HG02981 (cell line): Measurements from ENCODE around the gene NUDT17.

Experiments
- ATAC-seq: cut with Tn5 transposase; IDR thresholded peaks from one replicate; pipeline ENCODE4 v1.9.1; 2021; ENCODE audit warnings: mild to moderate bottlenecking, moderate library complexity; ENCODE audit not compliant: unreplicated experiment

Gene NUDT17

GRCh38 chr1:145846201-145846612 is 777 bp downstream of the NUDT17 start:
- no peak for ATAC-seq

GRCh38 chr1:145847827-145848226 is 2.4 kb downstream of the NUDT17 start:
- no peak for ATAC-seq

GRCh38 chr1:145849356-145850160 is 4.1 kb downstream of the NUDT17 start:
- ATAC-seq: no peak

DNA sequence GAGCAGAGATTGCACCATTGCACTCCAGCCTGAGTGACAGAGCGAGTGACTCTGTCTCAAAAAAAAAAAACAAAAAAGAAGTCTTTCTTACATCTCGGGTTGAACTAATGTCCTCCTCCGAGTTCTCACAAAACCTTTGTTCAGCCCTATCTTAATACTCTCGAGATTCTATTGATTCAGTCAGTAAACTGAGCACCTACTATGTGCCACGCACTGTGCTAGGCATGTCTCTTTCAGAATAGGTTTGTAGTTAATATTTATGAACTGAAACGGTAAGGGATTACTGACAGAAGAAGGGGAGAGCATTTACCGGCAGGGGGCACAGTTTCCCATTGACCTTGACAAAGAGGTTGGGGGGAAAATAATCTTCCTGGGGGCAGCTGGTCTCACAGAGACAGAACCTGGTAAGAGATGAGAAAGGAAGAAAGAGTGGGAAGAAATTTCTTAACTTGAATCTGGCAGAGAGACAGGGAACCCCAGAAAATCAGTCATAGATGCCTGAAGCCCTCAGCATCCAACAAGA is 10.1 kb downstream of the NUDT17 start:
- ATAC-seq: no peak

DNA sequence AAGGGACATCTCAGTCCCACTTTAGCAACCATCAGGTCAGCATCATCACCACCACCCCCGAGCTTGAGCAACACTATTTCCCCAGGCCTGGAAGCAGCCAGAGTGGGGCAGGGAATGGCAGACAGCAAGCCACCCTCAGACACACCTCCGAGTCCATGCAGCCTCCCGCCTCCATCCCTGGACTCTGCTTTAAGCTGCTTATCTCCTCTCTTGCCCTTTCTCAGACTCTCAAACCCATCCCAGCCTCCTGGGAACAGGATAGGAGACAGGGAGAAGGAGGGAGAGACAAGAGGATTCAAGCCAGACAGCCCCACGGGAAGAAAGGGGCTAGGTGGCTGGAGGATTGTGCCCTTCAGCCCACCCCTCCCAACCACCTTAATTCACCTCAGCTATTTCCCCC is 11.7 kb downstream of the NUDT17 start:
- no peak for ATAC-seq

DNA sequence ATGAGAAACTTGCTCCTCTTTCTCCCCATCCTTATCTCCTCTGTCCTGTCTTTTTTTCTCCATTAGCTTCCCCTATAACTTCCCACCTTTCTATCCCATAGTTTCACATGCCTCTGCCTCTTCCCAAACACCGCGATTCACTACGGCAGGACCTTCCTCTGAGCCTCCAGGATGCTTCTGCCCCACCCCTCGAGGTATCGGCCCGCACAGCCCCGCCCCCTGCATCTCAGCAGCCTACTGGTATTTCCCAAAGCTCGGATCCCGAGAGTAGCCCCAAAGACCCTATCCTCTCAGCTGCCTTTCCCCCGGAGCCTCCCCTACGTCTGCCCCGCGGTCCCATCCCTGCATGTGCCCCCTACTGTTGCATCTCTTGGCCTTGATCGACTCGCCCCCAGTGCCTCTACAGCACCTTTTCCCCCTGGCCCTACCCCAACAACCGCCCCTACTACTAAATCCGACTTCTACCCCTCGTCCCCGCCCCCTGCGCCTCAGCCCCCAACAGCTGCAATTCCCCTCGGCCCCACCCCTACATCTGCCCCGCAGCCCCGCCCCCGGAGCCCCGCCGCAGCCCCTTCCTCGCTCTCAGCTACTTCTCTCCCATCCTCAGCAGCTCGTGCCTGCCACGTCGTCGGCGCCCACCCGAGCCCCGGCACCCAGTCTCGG is 12.9 kb downstream of the NUDT17 start:
- peak; percentile 23 for ATAC-seq

- peak; percentile 88 for ATAC-seq
These were observed 13.6 kb downstream of the NUDT17 start, which contains the start of gene PIAS3 for GRCh38 chr1:145858901-145859490. Gene PIAS3, minus strand, starts transcription at chr1:145859081. Its CDS starts 91 bp downstream, at chr1:145858990.

- ATAC-seq: peak; percentile 60
These were observed 14.1 kb downstream of the NUDT17 start for GRCh38 chr1:145859491-145860023.

GRCh38 chr1:145863282-145864018 is 18.0 kb downstream of the NUDT17 start:
- ATAC-seq: no peak

- no peak for ATAC-seq
These were observed 22.8 kb downstream of the NUDT17 start for GRCh38 chr1:145868232-145868631.

DNA sequence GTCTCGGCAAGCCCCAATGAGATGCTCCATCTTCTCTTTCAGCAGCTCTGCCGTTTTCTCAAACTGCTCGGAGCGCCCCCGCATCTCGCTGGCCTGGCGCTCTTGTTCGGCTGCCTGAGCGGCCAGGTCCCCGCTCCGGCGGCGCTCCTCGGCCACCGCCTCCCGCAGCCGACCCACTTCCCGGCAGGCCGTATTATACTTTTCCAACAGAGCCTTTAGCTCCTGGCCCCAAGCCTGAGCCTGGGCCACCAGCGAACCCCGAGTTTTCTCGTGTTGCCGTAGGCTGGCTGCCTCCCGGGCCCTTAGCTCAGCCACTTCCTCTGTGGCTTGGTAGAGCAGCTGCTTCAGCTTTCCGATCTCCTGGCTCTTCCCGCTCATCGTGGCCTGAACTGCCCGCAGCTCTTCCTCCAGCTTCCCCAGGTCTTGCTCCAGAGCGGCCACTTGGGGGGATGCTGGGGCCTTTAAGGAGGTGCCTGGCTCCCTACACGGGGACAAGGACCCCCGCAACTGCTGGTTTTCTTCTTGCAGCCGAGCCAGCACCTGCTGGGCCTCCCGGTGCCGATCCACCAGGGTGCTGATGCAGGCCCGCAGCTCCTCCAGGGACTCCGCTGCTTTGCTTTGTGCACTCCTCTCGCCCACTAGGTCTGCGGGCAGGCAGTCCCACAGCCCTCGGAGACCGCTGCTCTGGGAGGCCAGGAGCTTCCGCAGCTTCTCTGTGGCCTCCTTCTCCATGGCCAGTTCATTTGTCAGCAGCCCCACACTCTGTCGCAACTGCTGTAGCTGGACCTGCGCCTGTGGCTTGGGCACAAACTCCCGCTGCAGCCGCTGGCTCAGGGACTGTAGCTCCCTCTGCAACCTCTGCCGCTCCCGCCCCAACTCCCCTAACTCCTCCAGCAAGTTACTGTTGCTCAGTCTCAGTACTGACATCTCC is 26.8 kb downstream of the NUDT17 start:
- ATAC-seq: no peak

DNA sequence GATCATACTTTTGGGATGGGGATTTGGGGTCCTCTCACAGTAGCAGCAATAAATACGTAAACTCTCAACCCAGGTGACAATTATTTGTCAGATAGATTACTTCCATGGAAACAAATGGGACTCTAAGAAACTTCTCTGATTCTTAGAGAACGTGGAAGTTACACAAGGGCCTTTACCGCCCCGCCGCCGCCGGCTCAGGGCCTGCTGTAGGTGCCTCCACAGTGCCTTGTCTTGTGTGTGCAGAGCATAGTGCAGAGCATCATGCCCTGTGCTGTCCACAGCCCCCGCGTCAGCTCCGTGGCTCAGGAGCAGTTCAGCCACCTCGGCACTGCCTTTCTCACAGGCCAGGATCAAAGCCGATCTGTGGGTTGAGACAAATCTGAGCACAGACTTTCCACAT is 29.2 kb downstream of the NUDT17 start:
- ATAC-seq: no peak

DNA sequence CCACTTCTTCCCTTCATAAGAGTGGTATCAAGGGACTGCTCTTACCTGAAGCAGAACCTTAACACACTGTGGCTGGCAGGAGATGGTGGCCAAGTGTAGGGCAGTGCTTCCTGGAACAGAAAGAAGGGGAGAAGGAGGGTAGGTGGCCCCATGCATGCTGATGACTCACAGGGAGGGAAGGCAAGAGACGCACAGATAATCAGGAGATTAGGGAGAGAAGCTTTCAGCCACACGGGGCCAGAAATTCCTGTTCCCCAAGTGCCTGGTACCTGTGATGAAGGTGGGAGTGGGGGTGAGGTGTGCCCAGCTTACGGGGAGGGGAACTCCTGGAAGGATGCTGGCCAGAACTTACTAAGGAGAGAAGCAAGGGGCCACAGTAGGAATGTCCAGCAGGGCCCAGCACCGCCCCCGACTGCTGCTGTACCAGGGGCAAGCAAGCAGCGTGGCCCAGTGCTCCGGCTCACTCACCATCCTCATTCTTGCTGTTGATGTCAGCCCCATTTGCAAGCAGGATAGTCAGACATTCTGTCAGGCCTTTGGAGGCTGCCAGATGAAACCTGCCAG is 32.6 kb downstream of the NUDT17 start:
- no peak for ATAC-seq

DNA sequence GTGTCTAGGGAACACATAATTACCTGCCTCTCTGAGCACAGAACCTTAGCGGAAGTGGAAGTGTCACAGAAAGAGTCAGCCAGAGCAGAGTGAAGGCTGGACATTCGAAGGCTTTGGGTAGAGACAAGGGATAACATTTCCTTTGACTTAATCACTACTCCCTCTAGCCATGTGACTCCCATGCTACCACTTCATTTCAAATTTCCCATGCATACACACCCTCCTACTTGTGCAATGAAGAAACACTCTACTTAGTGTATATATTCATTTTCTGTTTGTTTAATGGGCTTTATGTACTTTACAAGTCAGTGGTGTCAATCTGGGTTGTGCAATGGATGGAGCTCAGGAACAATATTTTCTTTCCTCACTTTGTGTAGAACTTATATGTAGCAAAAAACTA is 33.3 kb downstream of the NUDT17 start:
- no peak for ATAC-seq

DNA sequence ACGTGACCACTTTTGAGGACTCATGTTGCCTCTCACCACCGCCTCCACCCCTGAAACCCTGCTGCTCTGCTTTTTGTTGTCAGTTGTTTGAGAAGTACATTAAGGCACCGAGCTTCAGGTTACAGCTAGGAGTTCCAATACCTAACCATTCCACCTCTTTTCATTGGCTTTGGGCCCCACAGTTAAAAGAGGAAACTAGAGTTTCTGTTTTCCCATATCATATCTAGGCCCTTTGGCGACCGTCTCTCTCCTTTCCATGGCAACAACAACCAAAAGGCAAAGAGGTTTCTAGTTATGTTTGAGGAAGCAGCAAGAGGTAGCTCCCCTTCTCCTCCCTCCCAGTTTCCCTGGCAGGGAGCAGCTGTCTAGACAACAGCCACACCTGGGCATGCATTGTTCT is 34.3 kb downstream of the NUDT17 start:
- ATAC-seq: no peak

DNA sequence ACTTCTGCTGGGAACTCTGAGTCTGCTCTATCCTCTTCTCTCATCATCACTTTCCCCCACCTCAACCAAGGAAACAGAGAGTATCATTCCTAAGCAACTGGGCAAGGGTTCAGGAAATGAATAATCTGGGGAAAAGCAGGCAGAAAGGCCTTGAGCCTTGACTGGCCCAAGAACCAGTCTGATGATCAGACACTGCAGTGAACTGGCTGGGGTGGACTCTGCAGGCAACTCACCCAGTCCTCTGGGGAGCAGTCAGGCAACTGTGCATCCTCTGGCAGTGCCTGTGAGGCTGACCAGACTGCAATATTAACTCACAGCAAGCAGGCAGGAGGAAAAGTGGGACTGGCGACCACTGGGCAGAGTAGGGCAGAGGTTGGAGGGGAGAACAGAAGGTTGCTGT is 39.2 kb downstream of the NUDT17 start:
- ATAC-seq: no peak

GRCh38 chr1:145885738-145886287 is 40.4 kb downstream of the NUDT17 start, which contains the start of gene ANKRD35:
Gene ANKRD35, minus strand, starts transcription at chr1:145885866. Its CDS starts 108 bp downstream, at chr1:145885758.
- ATAC-seq: peak; percentile 100

DNA sequence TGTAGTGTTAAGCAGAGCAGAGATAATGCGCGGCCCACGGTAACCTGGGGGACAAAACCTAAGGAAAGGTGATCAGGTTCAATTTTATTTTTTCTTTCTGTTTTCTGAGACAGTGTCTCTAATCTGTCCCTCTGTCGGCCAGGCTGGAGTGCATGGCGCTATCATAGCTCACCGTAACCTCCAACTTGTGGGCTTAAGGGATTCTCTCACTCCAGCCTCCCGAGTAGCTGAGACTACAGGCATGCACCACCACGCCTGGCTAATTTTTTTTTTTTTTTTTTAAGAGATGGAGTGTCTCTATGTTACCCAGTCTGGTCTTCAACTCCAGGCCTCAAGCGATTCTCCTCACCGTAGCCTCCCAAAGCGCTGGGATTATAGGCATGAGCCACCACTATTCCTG is 41.0 kb downstream of the NUDT17 start:
- no peak for ATAC-seq

- no peak for ATAC-seq
These were observed 41.4 kb downstream of the NUDT17 start for GRCh38 chr1:145886816-145887215.
